ENCODE measurements around the gene SPACDR. TPM values are rescaled to one million over a fixed set of nuclear protein-coding genes. Genes with fewer than 3 reads are reported as not detected.

The SPACDR gene
- total RNA-seq, 1 experiment from 2014 or later = not detected

- in situ Hi-C loops (cut with HindIII; ENCODE audit: low sequenced_read_pairs) = no loop called here
Observed at GRCh38 chr7:100486753-100487446, 22.8 kb upstream of the SPACDR start.

GRCh38 chr7:100486111-100486636, 22.1 kb upstream of the SPACDR start:
- no peak for DNase-seq (ENCODE audit: low spot score)
- in situ Hi-C loops (cut with HindIII; ENCODE audit: low sequenced_read_pairs) = no loop called here

More at GRCh38 chr7:100486753-100487446, 22.8 kb upstream of the SPACDR start:
- DNase-seq (ENCODE audit: low spot score) = peak; percentile 80

GRCh38 chr7:100485471-100485876, 21.4 kb upstream of the SPACDR start:
- no peak for DNase-seq (ENCODE audit: low spot score)
- in situ Hi-C loops (cut with HindIII; ENCODE audit: low sequenced_read_pairs) = no loop called here

- in situ Hi-C loops (cut with HindIII; ENCODE audit: low sequenced_read_pairs) = no loop called here
- peak; percentile 40 for DNase-seq (ENCODE audit: low spot score)
Observed at GRCh38 chr7:100484673-100485045, 20.6 kb upstream of the SPACDR start.

GRCh38 chr7:100483722-100484672, 19.9 kb upstream of the SPACDR start, which contains the start of gene NYAP1:
TSS of gene NYAP1 (plus strand) at chr7:100483927. CDS start at chr7:100485312, 1,385 bp downstream.
- in situ Hi-C loops (cut with HindIII; ENCODE audit: low sequenced_read_pairs) = no loop called here
- peak; percentile 83 for DNase-seq (ENCODE audit: low spot score)

GRCh38 chr7:100483090-100483721, 19.1 kb upstream of the SPACDR start:
- DNase-seq (ENCODE audit: low spot score) = peak; percentile 44

GRCh38 chr7:100482728-100483089, 18.6 kb upstream of the SPACDR start:
- in situ Hi-C loops (cut with HindIII; ENCODE audit: low sequenced_read_pairs) = no loop called here
- no peak for DNase-seq (ENCODE audit: low spot score)

More at GRCh38 chr7:100483090-100483721, 19.1 kb upstream of the SPACDR start:
- in situ Hi-C loops (cut with HindIII; ENCODE audit: low sequenced_read_pairs) = no loop called here

- DNase-seq (ENCODE audit: low spot score) = no peak
- in situ Hi-C loops (cut with HindIII; ENCODE audit: low sequenced_read_pairs) = no loop called here
Observed at GRCh38 chr7:100481466-100481865, 17.4 kb upstream of the SPACDR start.

- peak; percentile 94 for DNase-seq (ENCODE audit: low spot score)
- in situ Hi-C loops (cut with HindIII; ENCODE audit: low sequenced_read_pairs) = no loop called here
Observed at GRCh38 chr7:100478958-100479660, 15.0 kb upstream of the SPACDR start, which contains the start of gene TSC22D4. TSS of gene TSC22D4 (minus strand) at chr7:100479214. CDS start at chr7:100478038, 1,176 bp downstream.

GRCh38 chr7:100477871-100478267, 13.8 kb upstream of the SPACDR start:
- DNase-seq (ENCODE audit: low spot score) = no peak
- in situ Hi-C loops (cut with HindIII; ENCODE audit: low sequenced_read_pairs) = no loop called here

- in situ Hi-C loops (cut with HindIII; ENCODE audit: low sequenced_read_pairs) = no loop called here
- no peak for DNase-seq (ENCODE audit: low spot score)
Observed at GRCh38 chr7:100476903-100477870, 13.1 kb upstream of the SPACDR start.

- no peak for DNase-seq (ENCODE audit: low spot score)
- in situ Hi-C loops (cut with HindIII; ENCODE audit: low sequenced_read_pairs) = no loop called here
Observed at GRCh38 chr7:100476101-100476780, 12.2 kb upstream of the SPACDR start.

- DNase-seq (ENCODE audit: low spot score) = no peak
- in situ Hi-C loops (cut with HindIII; ENCODE audit: low sequenced_read_pairs) = no loop called here
Observed at GRCh38 chr7:100475549-100475948, 11.5 kb upstream of the SPACDR start.

- in situ Hi-C loops (cut with HindIII; ENCODE audit: low sequenced_read_pairs) = no loop called here
- no peak for DNase-seq (ENCODE audit: low spot score)
Observed at GRCh38 chr7:100472854-100473499, 8.9 kb upstream of the SPACDR start.

- in situ Hi-C loops (cut with HindIII; ENCODE audit: low sequenced_read_pairs) = no loop called here
- no peak for DNase-seq (ENCODE audit: low spot score)
Observed at GRCh38 chr7:100472121-100472851, 8.2 kb upstream of the SPACDR start.

- DNase-seq (ENCODE audit: low spot score) = no peak
- in situ Hi-C loops (cut with HindIII; ENCODE audit: low sequenced_read_pairs) = no loop called here
Observed at GRCh38 chr7:100471021-100471420, 7.0 kb upstream of the SPACDR start.
